PC-3 (cell line): ENCODE results near the gene CIP2A.

Experiments
- EZH2phosphoT487 ChIP-seq: fragments of 300-600 bp; sonication (generic); IDR thresholded peaks from 2 replicates; pipeline ENCODE4 v1.6.1; 2018; ENCODE audit warnings: mild to moderate bottlenecking, antibody characterized with exemption, low read length, borderline replicate concordance
- TF ChIP-seq, protein P1 (sequence below): fragments of 300-600 bp; sonication (generic); conservative IDR thresholded peaks from 2 replicates; pipeline ENCODE4 v1.5.1; 2017; ENCODE audit warnings: antibody characterized with exemption, low read depth, mild to moderate bottlenecking, low read length

DNA sequence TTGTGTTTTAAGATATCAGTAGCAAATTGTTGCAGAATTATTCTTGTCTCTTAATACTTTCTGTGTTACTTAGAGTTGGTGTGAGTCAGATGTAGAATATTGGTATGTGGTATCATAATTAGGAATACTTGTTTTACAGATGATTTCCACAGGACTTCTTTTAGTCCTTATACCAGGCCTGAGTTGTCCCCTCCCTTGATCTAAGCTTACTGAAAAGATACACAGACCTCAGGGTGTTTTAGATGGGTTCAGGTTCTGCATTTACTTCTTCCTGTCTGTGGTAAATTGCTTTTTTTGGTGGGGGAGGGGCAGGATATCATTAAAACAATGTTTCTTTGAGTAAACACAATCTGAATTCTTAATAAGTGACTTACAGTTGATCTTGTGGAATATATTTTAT is 14.5 kb upstream of the CIP2A start:
- TF ChIP-seq, protein P1, sequence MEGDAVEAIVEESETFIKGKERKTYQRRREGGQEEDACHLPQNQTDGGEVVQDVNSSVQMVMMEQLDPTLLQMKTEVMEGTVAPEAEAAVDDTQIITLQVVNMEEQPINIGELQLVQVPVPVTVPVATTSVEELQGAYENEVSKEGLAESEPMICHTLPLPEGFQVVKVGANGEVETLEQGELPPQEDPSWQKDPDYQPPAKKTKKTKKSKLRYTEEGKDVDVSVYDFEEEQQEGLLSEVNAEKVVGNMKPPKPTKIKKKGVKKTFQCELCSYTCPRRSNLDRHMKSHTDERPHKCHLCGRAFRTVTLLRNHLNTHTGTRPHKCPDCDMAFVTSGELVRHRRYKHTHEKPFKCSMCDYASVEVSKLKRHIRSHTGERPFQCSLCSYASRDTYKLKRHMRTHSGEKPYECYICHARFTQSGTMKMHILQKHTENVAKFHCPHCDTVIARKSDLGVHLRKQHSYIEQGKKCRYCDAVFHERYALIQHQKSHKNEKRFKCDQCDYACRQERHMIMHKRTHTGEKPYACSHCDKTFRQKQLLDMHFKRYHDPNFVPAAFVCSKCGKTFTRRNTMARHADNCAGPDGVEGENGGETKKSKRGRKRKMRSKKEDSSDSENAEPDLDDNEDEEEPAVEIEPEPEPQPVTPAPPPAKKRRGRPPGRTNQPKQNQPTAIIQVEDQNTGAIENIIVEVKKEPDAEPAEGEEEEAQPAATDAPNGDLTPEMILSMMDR, result no peak
- TF ChIP-seq EZH2phosphoT487, result no peak
